GM12872 (cell line): Measurements from ENCODE around the gene CLASP2.

Experiments used
- TF ChIP-seq, protein P1 (sequence below): IDR thresholded peaks from 3 replicates; pipeline ENCODE4 v1.5.1; 2011; ENCODE audit warnings: low read depth, mild to moderate bottlenecking, low read length, moderate library complexity; ENCODE audit not compliant: insufficient read depth

Gene CLASP2

GRCh38 chr3:33447958-33448357, 270.1 kb downstream of the CLASP2 start:
- TF ChIP-seq, protein P1, sequence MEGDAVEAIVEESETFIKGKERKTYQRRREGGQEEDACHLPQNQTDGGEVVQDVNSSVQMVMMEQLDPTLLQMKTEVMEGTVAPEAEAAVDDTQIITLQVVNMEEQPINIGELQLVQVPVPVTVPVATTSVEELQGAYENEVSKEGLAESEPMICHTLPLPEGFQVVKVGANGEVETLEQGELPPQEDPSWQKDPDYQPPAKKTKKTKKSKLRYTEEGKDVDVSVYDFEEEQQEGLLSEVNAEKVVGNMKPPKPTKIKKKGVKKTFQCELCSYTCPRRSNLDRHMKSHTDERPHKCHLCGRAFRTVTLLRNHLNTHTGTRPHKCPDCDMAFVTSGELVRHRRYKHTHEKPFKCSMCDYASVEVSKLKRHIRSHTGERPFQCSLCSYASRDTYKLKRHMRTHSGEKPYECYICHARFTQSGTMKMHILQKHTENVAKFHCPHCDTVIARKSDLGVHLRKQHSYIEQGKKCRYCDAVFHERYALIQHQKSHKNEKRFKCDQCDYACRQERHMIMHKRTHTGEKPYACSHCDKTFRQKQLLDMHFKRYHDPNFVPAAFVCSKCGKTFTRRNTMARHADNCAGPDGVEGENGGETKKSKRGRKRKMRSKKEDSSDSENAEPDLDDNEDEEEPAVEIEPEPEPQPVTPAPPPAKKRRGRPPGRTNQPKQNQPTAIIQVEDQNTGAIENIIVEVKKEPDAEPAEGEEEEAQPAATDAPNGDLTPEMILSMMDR = no peak
